ENCODE data around the gene DICER1. TPM values are rescaled to one million over a fixed set of nuclear protein-coding genes. Genes with fewer than 3 reads are reported as not detected.

Gene DICER1
- total RNA-seq, 3 donors from 2014 or later: 74.9 to 126 (median 78.0) TPM

- H3K27me3 ChIP-seq: no peaks in the 10 kb centered on the region
- no peaks in the 10 kb centered on the region for H3K36me3 ChIP-seq
- TF ChIP-seq POLR2A (IDR thresholded peaks at IDR 0.05): no peak
- TF ChIP-seq POLR2AphosphoS5 (IDR thresholded peaks at IDR 0.05): no peak
- no peak for TF ChIP-seq CTCF (IDR thresholded peaks at IDR 0.05)
- no peak overlapping the region for H3K27ac ChIP-seq
- H3K4me1 ChIP-seq: no peaks in the 10 kb centered on the region
- no peak overlapping the region for H3K4me3 ChIP-seq
- DNase-seq (ENCODE audit: low spot score in 2 of 2): no peak
- intact Hi-C loops (cut with DNase I; ENCODE audit: low total_unique reads): no loop called here
- H3K9me3 ChIP-seq: no peaks in the 10 kb centered on the region
Observed at GRCh38 chr14:95190346-95190840, 33.1 kb upstream of the DICER1 start.

DNA sequence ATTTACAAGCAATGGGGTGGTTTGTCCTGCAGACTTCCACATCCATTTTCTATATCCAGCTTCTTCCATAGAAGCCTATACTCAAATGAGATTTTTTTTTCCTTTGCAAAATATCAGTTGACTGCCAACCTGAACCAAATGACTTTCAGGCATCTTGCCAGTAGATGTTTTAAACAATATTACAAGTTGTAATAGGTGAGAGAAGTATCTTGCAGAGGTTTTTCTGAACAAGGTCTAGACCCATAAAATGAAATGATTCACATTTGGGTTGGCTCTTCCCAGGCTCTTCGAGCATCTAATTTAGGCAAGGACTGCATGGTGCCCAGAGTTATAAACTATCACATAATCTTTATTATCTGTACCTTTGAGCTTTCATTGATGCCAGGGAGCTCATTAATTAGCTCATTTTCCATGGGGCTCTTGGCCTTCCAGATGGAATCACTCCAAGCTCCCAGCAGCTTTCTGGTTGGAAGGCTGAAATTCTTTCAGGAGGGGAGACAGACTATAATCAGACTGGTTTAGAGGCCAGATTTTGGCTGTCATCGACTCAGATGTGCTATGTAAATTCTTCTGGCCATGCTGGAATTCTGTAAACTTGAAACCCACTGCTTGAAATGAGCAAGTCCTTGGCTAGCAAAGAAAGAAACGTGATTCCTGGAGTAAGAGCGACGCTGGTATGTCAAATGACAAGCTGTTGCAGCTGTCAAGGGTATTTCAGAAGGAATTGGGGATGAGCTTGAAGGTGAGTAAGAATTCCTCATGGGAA is 32.2 kb upstream of the DICER1 start:
- TF ChIP-seq POLR2AphosphoS5 (IDR thresholded peaks at IDR 0.05): no peak
- TF ChIP-seq POLR2A (IDR thresholded peaks at IDR 0.05): no peak
- no peak for TF ChIP-seq CTCF (IDR thresholded peaks at IDR 0.05)
- Histone ChIP-seq H3K9me3 (no peaks in the 10 kb centered on the region), H3K4me3 (no peak overlapping the region), H3K36me3 (no peaks in the 10 kb centered on the region), H3K4me1 (no peaks in the 10 kb centered on the region), H3K27me3 (no peaks in the 10 kb centered on the region), H3K27ac (no peak overlapping the region)
- intact Hi-C loops (cut with DNase I; ENCODE audit: low total_unique reads): no loop called here
- no peak for DNase-seq (ENCODE audit: low spot score in 2 of 2)

DNA sequence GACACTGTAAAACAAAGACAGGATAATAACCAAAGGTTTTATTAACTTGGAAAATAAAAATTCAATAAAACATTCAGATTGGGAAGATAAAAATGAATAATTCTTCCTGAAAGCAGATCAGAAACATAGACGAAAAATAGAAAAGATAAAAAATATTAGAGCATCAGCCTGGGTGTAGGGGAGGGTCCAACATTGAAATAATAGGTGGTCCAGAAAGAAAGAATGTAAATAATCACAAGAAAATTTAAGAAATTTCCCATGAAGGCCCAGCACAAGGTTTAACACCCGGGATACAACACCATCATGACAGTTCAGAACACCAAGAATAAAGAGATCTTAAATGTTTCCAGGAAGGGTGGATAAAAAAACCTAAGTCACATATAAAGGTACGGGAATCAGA is 31.1 kb upstream of the DICER1 start:
- no peak for DNase-seq (ENCODE audit: low spot score in 2 of 2)
- H3K4me1 ChIP-seq: peaks cover 0 to 6% of the 10 kb centered on the region in 2 donors
- H3K36me3 ChIP-seq: no peaks in the 10 kb centered on the region
- no peak overlapping the region for H3K4me3 ChIP-seq
- H3K9me3 ChIP-seq: no peaks in the 10 kb centered on the region
- no peak overlapping the region for H3K27ac ChIP-seq
- intact Hi-C loops (cut with DNase I; ENCODE audit: low total_unique reads): no loop called here
- H3K27me3 ChIP-seq: no peaks in the 10 kb centered on the region
- no peak for TF ChIP-seq CTCF (IDR thresholded peaks at IDR 0.05)
- no peak for TF ChIP-seq POLR2A (IDR thresholded peaks at IDR 0.05)
- TF ChIP-seq POLR2AphosphoS5 (IDR thresholded peaks at IDR 0.05): no peak

GRCh38 chr14:95185767-95186392 is 28.6 kb upstream of the DICER1 start:
- Histone ChIP-seq H3K36me3 (no peaks in the 10 kb centered on the region), H3K4me3 (no peak overlapping the region), H3K27ac (peak overlapping the region; percentile 58 to 84), H3K27me3 (no peaks in the 10 kb centered on the region), H3K9me3 (no peaks in the 10 kb centered on the region), H3K4me1 (peaks cover 0 to 6% of the 10 kb centered on the region in 2 donors)
- TF ChIP-seq POLR2A (IDR thresholded peaks at IDR 0.05) (no peak), POLR2AphosphoS5 (IDR thresholded peaks at IDR 0.05) (no peak), CTCF (IDR thresholded peaks at IDR 0.05) (no peak)
- intact Hi-C loops (cut with DNase I; ENCODE audit: low total_unique reads): no loop called here
- no peak for DNase-seq (ENCODE audit: low spot score in 2 of 2)
